Astrocyte of the hippocampus (primary cell): Measurements from ENCODE around the gene ZFPM1.
A peak's percentile ranks its signal among the peaks of the same experiment; 100 is the strongest.

Experiments
- DNase-seq: peaks from one replicate; pipeline ENCODE4 v3.0.0; 2011; ENCODE audit warnings: low read depth, low spot score

The ZFPM1 gene

DNA sequence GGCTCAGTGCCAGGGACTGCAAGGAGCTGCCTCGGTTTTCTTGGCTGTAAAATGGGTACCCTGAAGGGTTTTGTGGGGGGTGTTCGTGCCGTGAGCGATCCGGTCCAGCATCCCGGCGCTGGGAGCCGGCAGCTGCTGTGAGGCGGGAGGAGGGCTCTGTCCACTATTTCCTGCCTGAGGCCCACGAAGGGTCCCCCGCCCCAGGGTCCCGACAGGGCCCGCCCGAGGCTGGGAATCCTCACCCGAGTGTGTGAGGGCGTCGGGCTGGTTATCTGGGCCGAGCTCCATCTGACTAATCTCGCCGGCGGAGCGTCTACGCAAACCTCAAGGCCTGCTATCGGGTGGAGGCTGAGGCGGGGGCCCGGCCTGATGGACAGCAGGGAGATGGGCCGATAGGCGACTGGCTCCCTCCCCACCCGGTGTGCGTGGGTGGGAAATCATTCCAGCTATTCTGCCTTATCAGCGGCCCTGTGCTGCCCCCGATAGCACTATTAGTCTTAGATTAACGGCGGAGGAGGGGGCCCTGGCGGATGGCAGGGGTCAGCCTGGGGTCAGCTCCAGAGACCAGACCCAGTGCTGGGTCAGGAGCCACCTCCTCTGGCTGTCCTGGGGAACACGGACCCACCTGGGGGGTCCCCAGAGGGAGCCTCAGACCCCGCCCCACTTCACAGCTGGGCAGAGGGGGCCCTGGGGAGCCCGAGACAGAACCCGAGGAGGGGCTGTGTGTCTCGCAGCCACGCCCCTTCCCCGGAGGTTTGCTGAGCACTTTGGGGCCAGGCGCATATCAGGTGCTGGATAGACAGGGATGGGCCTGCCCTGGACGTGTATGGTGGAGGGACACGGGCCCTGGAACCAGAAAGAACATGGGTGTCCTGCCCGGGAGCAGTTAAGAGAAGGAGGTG is 44.7 kb downstream of the ZFPM1 start:
- peak; percentile 22 for DNase-seq

DNA sequence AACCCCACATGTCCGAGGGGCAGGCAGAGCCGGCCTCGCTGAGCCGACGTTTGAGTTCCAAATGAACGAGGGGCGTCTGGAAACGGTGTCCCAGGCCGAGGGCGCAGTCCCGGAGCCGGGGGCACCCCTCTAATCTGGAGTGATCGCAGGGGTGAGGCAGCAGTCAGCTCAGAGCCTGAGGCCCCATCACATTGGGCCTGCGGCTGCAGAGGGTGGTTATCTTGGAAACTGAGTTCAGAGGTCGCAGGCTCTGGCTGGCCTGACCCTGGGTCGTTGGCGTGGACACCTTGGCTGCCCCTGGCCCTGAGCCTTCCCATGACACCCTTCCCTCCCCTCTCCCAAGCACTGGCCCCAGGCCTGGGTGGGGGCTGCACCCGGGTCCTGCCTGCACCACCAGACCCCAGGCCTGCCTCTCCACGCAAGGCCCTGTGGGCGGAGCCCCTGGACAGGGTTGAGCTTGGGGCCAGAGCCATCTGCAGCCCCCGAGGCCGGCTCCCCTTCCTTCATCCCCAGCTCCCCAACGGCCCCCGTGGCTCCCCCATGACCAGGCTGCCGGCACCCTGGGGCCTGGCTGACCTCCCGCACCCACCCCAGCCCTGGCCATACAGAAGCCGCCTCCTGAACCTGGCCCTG is 45.6 kb downstream of the ZFPM1 start:
- no peak for DNase-seq

DNA sequence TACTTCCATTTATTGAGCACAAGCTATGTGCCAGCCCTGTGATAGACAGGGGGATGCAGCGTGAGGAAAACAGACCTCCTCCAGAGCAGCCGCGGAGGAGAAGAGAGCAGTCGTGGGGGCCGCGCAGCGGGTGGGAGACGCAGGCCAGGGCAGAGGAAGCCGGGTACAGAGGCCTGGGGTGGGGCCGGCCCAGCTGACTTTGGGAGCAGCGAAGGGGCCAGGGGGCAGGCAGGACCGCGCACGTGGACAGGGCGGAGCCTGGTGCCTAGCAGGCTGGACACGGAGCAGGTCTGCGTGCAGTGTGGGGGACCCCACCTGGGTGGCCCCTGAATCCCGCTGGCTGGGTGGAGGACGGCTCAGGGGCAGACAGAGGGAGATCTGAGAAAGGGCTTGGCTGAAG is 46.2 kb downstream of the ZFPM1 start:
- no peak for DNase-seq

DNA sequence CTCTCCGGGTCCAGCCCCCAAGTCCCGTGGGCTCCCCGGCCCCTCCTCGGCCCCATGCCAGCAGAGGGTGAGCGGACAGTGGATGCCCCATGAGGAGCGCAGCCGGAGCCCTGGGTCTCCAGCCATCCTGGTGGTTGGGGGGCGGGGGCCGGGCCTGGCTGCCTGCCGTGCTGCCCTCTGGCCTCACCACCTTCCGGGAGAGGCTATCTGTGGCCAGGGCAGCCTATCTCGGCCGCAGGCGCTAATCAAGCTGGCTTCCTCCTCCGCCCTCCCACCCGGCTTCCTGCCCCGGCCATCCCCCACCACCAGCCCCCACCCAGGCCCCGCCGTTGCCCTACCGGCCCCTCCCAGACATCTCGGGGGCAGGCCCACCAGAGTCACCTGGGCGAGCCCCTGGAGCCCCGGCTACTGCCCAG is 46.8 kb downstream of the ZFPM1 start:
- no peak for DNase-seq

DNA sequence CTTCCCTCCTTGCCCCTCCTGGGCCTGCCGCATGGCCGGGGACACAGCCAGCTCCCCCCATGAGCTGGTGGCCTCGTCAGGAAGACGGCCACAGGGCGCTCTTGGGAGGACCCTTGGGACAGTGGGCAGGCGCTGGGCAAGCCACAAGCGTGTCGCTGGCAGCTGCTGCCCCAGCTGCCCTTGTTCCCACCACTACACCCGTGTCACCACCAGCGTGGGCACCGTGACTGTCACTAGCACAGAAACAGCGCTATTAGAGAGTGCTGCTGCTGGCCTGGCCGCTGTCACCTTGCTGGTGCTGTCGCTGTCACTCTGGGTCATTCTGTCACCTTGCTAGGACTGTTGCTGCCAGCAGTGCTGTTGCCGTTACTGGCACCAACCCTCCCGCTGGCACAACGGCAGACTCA is 47.2 kb downstream of the ZFPM1 start:
- DNase-seq: no peak

DNA sequence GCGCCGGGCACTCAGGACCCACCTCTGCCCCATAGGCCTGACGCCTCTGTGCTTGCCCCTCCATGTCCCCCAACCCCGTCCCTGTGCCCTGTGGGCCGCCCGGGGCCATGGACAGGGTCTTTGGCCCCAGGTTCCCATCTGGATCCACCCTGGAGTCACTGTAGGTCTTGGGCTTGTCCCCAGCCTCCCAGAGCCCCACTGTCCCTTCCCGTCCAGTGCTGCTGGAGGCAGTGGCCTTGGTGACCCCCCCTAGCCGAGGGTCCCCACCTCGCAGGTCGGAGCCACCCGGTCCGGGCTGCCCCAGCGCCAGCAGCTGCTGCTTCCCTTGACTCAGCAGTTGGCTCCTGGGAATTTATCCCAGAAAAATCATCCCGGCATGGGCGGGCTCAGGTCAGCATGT is 49.3 kb downstream of the ZFPM1 start:
- no peak for DNase-seq

DNA sequence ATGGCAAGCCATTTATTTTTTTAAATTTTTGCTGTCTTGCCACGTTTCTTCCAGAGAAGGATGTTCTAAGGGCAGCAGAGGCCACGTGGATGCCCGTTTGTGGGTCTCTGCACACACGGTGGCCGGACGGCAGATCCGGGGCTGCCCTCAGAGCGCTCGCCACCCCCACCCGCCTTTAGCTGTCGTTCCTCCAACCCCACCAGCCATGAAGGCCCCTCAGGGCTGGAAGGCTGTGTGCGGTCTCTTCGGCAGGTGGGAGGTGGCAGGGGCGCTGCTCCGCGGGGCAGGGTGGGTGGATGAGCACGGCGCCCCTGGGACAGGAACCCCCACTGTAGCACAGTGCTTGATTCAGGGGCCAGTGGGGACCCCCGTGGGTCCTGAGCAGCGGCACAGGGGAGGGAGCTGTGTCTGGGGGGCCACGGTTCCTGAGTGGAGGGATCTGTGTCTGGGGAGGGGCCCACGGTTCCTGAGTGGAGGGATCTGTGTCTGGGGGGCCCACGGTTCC is 49.7 kb downstream of the ZFPM1 start:
- DNase-seq: no peak

DNA sequence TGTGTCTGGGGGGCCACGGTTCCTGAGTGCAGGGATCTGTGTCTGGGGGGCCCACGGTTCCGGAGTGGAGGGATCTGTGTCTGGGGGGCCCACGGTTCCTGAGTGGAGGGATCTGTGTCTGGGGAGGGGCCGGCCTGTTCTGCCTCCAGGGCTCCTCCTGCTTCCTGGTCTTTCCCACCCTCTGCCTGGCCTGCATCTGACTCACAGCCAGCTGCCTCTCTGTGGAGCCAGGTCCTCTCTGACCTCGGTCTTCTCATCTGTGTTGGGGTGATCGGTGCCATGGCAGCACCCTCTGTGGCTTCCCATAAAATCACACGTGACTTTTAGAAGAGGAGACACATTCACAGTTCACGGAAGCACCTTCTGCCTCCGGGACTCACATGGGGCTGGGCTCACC is 50.3 kb downstream of the ZFPM1 start:
- DNase-seq: no peak

DNA sequence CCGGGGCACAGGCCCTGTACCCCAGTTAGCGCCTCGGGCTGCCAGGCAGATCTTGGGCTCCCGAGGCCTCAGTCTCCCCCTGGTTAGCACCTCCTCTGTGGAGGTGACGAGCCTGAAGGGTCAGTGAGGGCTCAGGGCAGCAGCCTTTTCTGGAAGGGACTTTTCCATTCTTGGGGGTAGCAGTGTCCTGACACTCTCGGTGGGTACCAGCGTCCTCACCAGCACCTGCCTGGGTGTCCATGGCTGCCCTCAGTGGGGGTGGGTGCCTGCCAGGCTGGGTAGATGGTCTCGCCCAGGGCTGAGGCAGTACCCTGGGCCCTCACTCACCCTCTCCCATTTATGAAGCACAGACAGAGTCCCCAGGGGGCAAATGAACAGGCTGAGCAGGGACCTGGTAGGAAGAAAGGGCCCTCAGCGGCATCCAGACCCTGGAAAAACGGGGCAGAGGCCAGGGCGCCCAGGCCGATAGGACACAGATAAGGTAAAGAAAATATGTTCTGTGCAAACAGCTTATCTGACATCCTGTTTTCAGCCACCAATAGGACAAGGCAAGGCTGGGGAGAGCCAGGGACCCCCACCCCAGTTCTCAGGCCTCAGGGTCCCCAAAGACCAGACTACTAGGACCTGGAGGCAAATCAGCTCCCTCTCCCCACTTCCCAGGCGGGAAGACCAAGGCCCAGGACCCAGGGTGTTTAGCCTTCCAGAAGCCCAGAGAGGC is 50.9 kb downstream of the ZFPM1 start:
- DNase-seq: no peak

DNA sequence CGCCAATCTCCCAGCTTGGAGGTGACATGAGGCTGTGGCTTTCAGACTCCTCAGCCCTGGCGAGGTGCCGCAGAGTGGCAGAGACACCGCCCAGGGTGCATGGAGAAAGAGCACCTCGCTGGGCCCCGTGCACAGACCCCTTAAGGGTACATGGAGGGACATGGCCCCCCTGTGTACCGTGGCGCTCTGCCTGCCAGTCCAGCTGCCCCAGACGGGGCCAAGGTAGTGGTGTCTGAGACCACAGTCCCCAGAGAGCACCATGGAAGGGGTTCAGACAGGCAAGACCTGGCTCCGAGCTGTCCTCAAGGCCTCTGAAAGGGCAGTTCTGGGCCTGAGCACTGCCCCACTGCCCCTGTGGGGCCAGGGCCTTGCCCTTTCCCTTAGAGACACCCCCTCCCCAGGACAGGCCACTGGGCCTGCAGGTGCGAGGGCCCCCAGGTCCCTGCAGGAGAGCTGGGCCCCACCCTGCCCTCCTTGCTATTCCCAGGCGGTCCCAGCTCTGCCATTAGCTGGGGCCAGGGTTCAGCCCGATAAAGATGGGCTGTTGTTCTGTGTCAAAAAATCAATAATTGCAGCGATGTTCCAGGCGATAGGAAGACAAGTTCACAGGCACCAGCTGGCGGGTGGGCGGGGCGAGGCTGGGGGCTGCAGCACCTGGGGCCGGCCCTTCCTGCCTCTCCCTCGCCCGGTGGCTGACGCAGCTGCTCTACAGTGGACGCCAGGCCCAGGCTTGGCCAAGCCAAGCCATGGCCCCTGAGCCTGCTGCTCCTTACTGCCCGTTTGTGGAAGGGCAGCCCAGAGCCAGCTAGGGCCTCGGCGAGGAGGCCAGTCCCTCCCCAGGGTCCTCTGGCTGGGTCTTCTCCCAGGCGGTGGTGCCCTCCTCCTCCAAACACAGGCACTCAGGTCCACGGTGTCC is 51.7 kb downstream of the ZFPM1 start:
- DNase-seq: no peak

DNA sequence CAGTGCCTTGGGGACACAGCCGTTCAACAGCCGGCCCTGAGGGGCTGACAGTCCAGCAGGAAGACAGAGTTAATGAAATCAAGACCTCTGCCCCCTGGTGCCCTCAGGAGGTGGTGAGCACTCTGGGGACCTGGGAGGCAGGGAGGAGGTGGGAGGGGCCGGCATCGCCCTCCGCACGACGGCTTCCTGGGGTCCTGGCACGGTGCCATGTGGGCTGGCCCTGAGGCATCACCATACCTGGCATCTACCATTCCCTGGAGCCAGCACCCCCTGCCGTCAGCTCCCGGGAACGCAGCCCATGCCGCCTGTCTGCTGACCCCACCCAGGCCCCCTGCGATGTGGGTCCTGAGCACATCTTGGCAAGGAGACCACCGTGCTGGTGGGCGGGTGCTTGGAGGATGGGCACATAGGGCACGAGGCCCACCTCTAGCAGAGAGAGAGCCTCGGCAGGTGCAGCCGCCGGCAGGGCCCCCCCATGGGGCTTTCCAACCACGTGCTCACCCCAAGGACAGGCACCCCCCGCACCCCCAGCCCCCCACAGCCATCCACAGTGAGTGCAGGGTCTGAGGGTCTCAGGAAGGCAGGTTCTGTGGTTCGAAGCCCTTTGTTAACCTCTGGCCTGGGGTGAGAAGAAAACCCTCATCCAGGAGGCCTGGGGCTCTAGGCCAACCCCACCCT is 52.5 kb downstream of the ZFPM1 start:
- peak; percentile 67 for DNase-seq

DNA sequence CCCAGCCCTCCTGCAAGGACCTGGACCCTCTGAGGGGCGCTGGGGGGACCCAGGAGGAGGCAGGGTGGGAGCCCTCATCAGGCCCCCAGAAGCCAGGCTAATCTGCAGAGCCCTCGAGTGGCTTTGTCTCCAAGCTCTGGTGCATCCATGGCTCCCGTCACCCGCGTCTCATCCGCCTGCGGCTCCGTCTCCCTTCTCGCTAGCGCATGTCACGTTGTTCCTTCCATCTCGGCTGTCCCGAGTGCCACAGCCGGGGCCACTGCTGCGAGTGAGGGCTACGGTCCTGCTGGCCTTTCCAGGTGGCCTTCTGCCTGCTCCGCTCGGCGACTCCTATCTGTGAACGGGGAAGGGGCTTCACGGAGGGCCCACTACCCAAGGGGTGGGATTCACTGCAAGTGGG is 53.6 kb downstream of the ZFPM1 start:
- DNase-seq: no peak

DNA sequence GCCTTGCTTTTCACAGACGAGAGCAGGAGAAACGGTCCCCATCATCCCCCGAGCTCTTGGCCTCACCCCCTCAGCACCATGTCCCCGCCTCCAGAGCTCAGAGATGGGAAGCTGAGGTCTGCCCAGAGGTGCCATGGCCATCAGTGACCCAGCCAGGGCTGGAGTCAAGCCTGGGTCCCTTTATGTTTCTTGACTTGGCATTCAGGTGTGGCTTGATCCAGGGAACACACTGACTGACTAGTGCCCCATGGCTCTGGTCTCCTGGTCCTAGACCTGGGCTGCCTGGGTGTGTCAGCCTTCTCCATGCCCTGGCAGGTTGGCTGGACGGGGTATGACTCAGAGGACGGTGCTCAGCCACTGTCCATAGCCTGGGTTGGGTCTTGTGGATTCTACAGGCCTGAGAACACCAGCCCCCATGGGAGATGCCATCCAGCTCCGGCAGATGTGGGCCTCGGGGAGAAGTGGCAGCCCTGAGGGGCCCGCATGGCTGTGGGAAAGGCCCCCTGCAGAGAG is 54.2 kb downstream of the ZFPM1 start:
- DNase-seq: no peak

DNA sequence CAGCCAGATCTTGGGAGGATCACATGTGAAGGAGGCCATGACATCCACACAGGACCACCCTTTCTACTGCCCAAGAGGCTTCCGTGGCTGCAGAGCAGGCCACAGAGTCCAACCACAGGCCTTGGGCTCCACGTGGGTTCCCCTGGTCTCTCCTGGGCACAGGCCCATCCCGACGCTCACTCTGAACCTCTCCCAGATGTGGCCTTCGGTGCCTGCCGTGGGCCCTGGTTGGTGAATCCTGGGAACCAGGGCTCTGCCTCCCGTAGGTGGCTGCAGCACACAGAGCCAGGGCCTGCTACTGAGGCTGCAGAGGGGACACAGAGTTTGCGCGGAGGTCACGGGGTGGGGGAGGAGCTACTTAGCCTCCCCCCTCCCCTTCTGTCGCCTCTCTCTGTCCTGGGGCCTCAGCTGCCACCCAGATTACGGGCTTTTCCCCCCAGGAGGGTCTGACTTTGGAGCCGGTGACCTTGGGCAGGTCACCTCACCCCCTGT is 55.3 kb downstream of the ZFPM1 start:
- DNase-seq: no peak

DNA sequence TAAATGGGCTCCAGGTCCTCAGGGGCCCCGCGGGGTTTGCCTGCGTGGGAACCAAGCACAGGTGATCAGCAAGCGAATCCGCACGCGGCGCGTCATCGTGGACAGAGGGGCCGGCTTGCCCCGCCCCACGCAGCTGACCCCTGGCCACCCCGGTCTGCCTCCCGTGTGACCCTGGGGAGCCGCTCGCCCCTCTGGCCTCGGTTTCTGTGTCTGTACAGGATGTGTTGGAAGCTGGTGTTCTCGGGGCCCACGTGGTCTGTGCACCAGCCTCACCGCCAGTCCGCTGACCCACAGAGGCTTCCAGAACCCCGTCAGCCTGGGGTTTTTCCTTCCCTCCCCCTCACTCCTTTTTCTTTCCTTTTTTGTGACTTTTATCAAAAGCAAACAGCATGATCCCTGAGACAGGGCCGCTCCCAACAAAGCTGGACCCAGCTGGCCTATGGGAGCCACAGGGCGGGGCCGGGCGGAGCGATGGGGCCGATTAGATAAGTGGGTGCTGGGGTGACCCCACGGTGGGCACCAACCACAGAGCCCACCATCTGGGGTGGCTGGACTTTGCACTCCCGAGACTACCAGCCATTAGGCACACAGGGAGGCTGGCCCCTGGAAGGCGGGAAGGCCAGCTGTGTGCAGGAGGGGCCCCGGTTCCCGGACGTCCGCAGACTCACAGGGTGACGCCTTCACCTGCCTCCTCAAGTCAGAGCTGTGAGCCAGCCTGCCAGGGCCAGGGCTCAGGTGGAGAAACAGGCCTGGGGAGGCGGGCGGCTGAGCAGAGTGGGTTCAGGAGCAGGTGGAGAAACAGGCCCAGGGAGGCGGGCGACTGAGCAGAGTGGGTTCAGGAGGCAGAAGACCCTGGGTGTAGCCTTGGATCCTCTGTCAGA is 56.0 kb downstream of the ZFPM1 start:
- no peak for DNase-seq

DNA sequence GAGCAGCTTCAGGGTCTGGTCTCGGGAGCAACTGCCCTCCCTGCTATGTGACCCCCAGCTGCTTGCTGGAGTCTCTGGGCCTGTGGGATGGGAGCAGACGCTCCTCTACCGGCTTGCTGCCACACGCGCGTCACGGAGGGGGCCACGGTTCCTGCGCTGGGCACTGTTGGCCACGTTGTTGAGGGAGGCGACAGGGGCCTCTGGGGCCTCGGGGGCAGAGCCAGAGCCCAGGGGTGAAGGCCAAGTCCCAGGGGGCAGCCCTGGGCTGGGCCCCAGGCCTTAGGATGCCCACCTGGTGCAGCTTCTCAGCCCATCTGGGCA is 56.6 kb downstream of the ZFPM1 start:
- DNase-seq: no peak

DNA sequence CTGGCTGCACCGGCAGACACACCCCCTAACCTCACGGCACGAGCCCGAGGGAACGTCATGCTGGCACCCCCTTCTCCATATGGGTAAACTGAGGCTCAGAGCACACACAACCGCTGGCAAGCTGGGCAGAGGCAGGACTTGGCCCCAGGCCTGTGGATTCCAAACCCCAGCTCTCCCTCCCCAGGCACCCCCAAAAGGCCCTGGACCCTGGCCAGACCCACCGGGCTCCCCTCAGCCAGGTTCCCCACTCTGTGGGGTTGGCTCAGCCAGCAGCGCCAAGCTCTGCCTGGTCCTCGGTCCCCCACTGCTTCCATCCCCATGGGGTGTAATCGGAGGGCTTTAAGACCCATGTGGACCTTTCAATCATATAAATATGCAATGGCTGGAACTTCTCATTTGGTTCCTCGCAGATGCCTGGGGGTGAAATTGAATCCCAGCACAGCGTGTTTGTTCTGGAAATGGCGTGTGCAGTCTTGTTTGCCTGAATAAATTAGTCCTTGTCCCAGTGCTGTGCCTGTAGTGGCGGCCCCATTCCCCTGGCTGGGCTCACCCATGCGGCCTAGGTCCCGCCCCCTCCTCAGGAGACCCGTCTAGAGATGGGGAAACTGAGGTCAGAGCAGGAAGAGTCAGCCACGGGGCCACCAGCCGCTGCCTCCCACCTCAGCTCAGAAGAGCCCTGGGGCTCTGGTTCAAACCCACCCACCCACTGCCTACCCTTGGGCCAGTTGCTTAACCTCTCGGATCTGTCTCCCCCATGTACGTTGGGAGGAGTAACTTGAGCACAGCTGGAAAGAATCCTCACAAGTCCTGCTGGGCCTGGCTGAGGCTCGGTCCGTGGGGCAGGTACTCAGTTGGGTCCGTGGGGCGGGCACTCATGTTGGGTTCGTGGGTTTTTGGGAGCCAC is 57.3 kb downstream of the ZFPM1 start:
- no peak for DNase-seq

DNA sequence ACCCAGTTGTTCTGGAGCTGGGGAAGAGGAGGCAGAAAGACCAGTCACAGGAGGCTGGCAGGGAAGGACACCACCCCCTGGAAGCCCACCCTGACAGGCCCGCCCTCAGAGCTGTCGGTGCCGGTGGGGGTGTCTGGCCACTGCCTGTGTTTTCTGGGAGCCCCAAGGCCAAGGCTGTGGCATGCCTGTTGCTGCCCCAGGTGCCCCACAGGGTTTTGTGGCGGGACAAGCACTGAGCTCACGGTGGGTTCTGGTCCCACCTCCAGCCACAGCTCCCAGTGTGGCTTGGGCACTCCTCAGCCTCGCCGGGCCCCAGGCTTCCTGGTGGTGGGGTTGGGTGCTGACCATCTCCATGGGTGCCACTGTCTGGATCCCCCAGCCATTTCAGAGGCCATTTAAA is 58.0 kb downstream of the ZFPM1 start:
- no peak for DNase-seq
